ENCODE results near the gene ADI1.

- TF ChIP-seq, protein P1, sequence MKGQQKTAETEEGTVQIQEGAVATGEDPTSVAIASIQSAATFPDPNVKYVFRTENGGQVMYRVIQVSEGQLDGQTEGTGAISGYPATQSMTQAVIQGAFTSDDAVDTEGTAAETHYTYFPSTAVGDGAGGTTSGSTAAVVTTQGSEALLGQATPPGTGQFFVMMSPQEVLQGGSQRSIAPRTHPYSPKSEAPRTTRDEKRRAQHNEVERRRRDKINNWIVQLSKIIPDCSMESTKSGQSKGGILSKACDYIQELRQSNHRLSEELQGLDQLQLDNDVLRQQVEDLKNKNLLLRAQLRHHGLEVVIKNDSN (IDR thresholded peaks at IDR 0.05): peak; percentile 11; the same call in 1 of the 2 replicates
- TF ChIP-seq TAF1 (IDR thresholded peaks at IDR 0.05; ENCODE audit: low read depth): peak; percentile 84
- TF ChIP-seq EP300 (IDR thresholded peaks at IDR 0.05; ENCODE audit: borderline replicate concordance): no peak
- TF ChIP-seq, protein P2, sequence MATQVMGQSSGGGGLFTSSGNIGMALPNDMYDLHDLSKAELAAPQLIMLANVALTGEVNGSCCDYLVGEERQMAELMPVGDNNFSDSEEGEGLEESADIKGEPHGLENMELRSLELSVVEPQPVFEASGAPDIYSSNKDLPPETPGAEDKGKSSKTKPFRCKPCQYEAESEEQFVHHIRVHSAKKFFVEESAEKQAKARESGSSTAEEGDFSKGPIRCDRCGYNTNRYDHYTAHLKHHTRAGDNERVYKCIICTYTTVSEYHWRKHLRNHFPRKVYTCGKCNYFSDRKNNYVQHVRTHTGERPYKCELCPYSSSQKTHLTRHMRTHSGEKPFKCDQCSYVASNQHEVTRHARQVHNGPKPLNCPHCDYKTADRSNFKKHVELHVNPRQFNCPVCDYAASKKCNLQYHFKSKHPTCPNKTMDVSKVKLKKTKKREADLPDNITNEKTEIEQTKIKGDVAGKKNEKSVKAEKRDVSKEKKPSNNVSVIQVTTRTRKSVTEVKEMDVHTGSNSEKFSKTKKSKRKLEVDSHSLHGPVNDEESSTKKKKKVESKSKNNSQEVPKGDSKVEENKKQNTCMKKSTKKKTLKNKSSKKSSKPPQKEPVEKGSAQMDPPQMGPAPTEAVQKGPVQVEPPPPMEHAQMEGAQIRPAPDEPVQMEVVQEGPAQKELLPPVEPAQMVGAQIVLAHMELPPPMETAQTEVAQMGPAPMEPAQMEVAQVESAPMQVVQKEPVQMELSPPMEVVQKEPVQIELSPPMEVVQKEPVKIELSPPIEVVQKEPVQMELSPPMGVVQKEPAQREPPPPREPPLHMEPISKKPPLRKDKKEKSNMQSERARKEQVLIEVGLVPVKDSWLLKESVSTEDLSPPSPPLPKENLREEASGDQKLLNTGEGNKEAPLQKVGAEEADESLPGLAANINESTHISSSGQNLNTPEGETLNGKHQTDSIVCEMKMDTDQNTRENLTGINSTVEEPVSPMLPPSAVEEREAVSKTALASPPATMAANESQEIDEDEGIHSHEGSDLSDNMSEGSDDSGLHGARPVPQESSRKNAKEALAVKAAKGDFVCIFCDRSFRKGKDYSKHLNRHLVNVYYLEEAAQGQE (IDR thresholded peaks at IDR 0.05; ENCODE audit: low read depth): no peak
- TF ChIP-seq RAD21 (IDR thresholded peaks at IDR 0.05; ENCODE audit: low read depth): no peak
- TF ChIP-seq EGR1 (IDR thresholded peaks at IDR 0.05): peak; percentile 92
- peak; percentile 97 for TF ChIP-seq CREB1 (IDR thresholded peaks at IDR 0.05; ENCODE audit: low read depth)
- TF ChIP-seq FOXM1 (IDR thresholded peaks at IDR 0.05; ENCODE audit: borderline replicate concordance, low read depth): no peak
These were observed 39.1 kb upstream of the ADI1 start, which contains the start of gene RNASEH1 for GRCh38 chr2:3558205-3559014.

Data from Ishikawa (cell line).